CD4-positive, alpha-beta T cell treated with Interleukin-4 for 1 hour (primary cell): ENCODE data around the gene RND3.

ENCODE experiments used
- DNase-seq, 2 donors: peaks; one replicate each; pipeline ENCODE4 v3.0.0-alpha.2; 2020 to 2022

Gene RND3

GRCh38 chr2:150491943-150492342 lies 4.5 kb upstream of the RND3 start:
- no peak for DNase-seq

GRCh38 chr2:150491430-150491829 lies 4.0 kb upstream of the RND3 start:
- no peak for DNase-seq

- no peak for DNase-seq
These were observed 3.0 kb upstream of the RND3 start for GRCh38 chr2:150490466-150490865.

GRCh38 chr2:150486539-150487484 lies 655 bp downstream of the RND3 start:
- DNase-seq = no peak

GRCh38 chr2:150485871-150486538 lies 1.5 kb downstream of the RND3 start:
- DNase-seq = no peak

GRCh38 chr2:150485114-150485870 lies 2.2 kb downstream of the RND3 start:
- no peak for DNase-seq

- DNase-seq = no peak
These were observed 2.9 kb downstream of the RND3 start for GRCh38 chr2:150484461-150485021.

GRCh38 chr2:150484006-150484405 lies 3.5 kb downstream of the RND3 start:
- DNase-seq = no peak

- no peak for DNase-seq
These were observed 3.9 kb downstream of the RND3 start for GRCh38 chr2:150483532-150483931.

GRCh38 chr2:150482667-150483400 lies 4.6 kb downstream of the RND3 start:
- DNase-seq = no peak

GRCh38 chr2:150482111-150482510 lies 5.4 kb downstream of the RND3 start:
- no peak for DNase-seq

GRCh38 chr2:150480971-150481830 lies 6.3 kb downstream of the RND3 start:
- no peak for DNase-seq

- DNase-seq = no peak
These were observed 7.2 kb downstream of the RND3 start for GRCh38 chr2:150480241-150480640.

GRCh38 chr2:150479075-150479915 lies 8.2 kb downstream of the RND3 start:
- no peak for DNase-seq

- DNase-seq = no peak
These were observed 9.1 kb downstream of the RND3 start for GRCh38 chr2:150478200-150478974.

- DNase-seq = no peak
These were observed 10.1 kb downstream of the RND3 start for GRCh38 chr2:150477347-150477746.

GRCh38 chr2:150476809-150477302 lies 10.6 kb downstream of the RND3 start:
- DNase-seq = no peak

GRCh38 chr2:150476286-150476685 lies 11.2 kb downstream of the RND3 start:
- DNase-seq = no peak
